OCI-LY7 (cell line): Measurements from ENCODE around the gene AMBP. TPM values are rescaled to one million over a fixed set of nuclear protein-coding genes. Genes with fewer than 3 reads are reported as not detected.

ENCODE experiments used
- BruUV-seq: library from RNA; stranded (reverse); fragments of 400-500 nt; replicated peaks from 2 replicates; lab custom pipeline; 2021; lab: Mats Ljungman, UMichigan
- CTCF ChIA-PET: fragments of 300-600 bp; sonication (Branson Sonifier 250); formaldehyde crosslinking; loops from one replicate; lab custom pipeline; 2022; ENCODE audit warnings: antibody characterized with exemption; ENCODE audit not compliant: unreplicated experiment; lab: Charles Lee
- POLR2A ChIA-PET: fragments of 300-600 bp; sonication (Branson Sonifier 250); formaldehyde crosslinking; loops from one replicate; lab custom pipeline; 2022; ENCODE audit warnings: antibody characterized with exemption; lab: Charles Lee
- DNase-seq: peaks from one replicate; pipeline ENCODE4 v3.0.0-alpha.2; 2015; ENCODE audit warnings: low spot score
- H2AFZ ChIP-seq: fragments of 200-600 bp; sonication (generic), shearing (Covaris generic); 2 replicates; pipeline ENCODE4 v1.6.1; 2014; ENCODE audit warnings: mild to moderate bottlenecking, antibody characterized with exemption, low read length, moderate library complexity
- H3K27ac ChIP-seq: fragments of 200-600 bp; sonication (generic); 2 replicates; pipeline ENCODE4 v1.5.1; 2014; ENCODE audit warnings: mixed run types, low read depth, mild to moderate bottlenecking, moderate library complexity, low read length, inconsistent platforms; ENCODE audit not compliant: poor library complexity, severe bottlenecking
- H3K36me3 ChIP-seq: fragments of 200-600 bp; sonication (generic); 2 replicates; pipeline ENCODE4 v1.6.1; 2014; ENCODE audit warnings: mild to moderate bottlenecking, antibody characterized with exemption, low read length, moderate library complexity, mixed read lengths; ENCODE audit not compliant: insufficient read depth
- H3K4me1 ChIP-seq: fragments of 200-600 bp; sonication (generic); 2 replicates; pipeline ENCODE4 v1.5.1; 2014; ENCODE audit warnings: mild to moderate bottlenecking, low read length; ENCODE audit not compliant: insufficient read depth, poor library complexity, severe bottlenecking
- H3K4me2 ChIP-seq: fragments of 200-600 bp; sonication (generic); 2 replicates; pipeline ENCODE4 v1.6.1; 2014; ENCODE audit warnings: mild to moderate bottlenecking, low read length
- H3K4me3 ChIP-seq: fragments of 200-600 bp; sonication (generic); 2 replicates; pipeline ENCODE4 v1.5.1; 2014; ENCODE audit warnings: mild to moderate bottlenecking, low read depth, low read length; ENCODE audit not compliant: poor library complexity, severe bottlenecking
- H3K79me2 ChIP-seq: fragments of 200-600 bp; sonication (generic); 2 replicates; pipeline ENCODE4 v1.6.1; 2016; ENCODE audit warnings: low read depth, mild to moderate bottlenecking, low read length, moderate library complexity, mixed read lengths; ENCODE audit not compliant: insufficient read depth
- H3K9me2 ChIP-seq: fragments of 200-600 bp; sonication (generic); 2 replicates; pipeline ENCODE4 v1.6.1; 2016; ENCODE audit warnings: mild to moderate bottlenecking, low read length, mixed read lengths; ENCODE audit not compliant: insufficient read depth
- H3K9me3 ChIP-seq: fragments of 200-600 bp; sonication (generic); 2 replicates; pipeline ENCODE4 v1.6.1; 2014; ENCODE audit warnings: mild to moderate bottlenecking, mixed run types, low read length, mixed read lengths
- H4K20me1 ChIP-seq: fragments of 200-600 bp; sonication (generic); 2 replicates; pipeline ENCODE4 v1.6.1; 2014; ENCODE audit warnings: mild to moderate bottlenecking, antibody characterized with exemption, low read length, moderate library complexity, mixed read lengths; ENCODE audit not compliant: insufficient read depth
- CTCF ChIP-seq: fragments of 200-600 bp; sonication (generic); conservative IDR thresholded peaks from 2 replicates; pipeline ENCODE4 v1.5.1; 2014; ENCODE audit warnings: mild to moderate bottlenecking, antibody characterized with exemption, low read length, moderate library complexity, mixed read lengths
- EZH2phosphoT487 ChIP-seq: fragments of 200-600 bp; sonication (generic); IDR thresholded peaks from 2 replicates; pipeline ENCODE4 v1.6.1; 2018; ENCODE audit warnings: low read depth, borderline replicate concordance, mild to moderate bottlenecking, mixed run types, antibody characterized with exemption, low read length, moderate library complexity, mixed read lengths
- intact Hi-C: fragments of 100-400 bp; cut with micrococcal nuclease; formaldehyde crosslinking; loops from one replicate; pipeline ENCODE4 v1.10.0; 2022; ENCODE audit not compliant: unreplicated experiment
- total RNA-seq, 2 experiments: library from RNA; depleted of rRNA in 1 of 2; stranded (reverse); fragments of >200 nt in 1 of 2; shearing (Covaris generic) in 1 of 2; gene quantifications; 2 replicates each; pipeline ENCODE4 v1.2.3, GENCODE V29; 2014 to 2022

Gene AMBP
- total RNA-seq, 2 experiments from 2014 or later = not detected

GRCh38 chr9:114027159-114027862 lies 50.8 kb downstream of the AMBP start:
- BruUV-seq = no TSS peak
- intact Hi-C loops = no loop called here
- CTCF ChIA-PET = interaction anchor here (0.6 kb wide), 1 partner anchor 73 kb away, joined by 10 read pairs; no protein-coding TSS in a partner anchor

GRCh38 chr9:114026335-114026734 lies 51.8 kb downstream of the AMBP start:
- intact Hi-C loops = no loop called here
- H3K4me2 ChIP-seq = no peak overlapping the region
- no peak for TF ChIP-seq EZH2phosphoT487
- no peak for TF ChIP-seq CTCF
- H4K20me1 ChIP-seq = no peaks in the 10 kb centered on the region
- ChIA-PET POLR2A (no interaction called here), CTCF (no interaction called here)
- no peaks in the 10 kb centered on the region for H3K9me2 ChIP-seq
- no peaks in the 10 kb centered on the region for H3K4me1 ChIP-seq
- DNase-seq = no peak
- H2AFZ ChIP-seq = no peak overlapping the region
- H3K9me3 ChIP-seq = peaks cover 6% of the 10 kb centered on the region; the same call in 1 of the 2 replicates
- H3K36me3 ChIP-seq = no peaks in the 10 kb centered on the region
- H3K4me3 ChIP-seq = no peak overlapping the region
- no peak overlapping the region for H3K27ac ChIP-seq
- no peaks in the 10 kb centered on the region for H3K79me2 ChIP-seq
- BruUV-seq = no TSS peak

More at GRCh38 chr9:114027159-114027862, 50.8 kb downstream of the AMBP start:
- H3K4me1 ChIP-seq = no peaks in the 10 kb centered on the region
- H3K27ac ChIP-seq = no peak overlapping the region
- H3K9me2 ChIP-seq = no peaks in the 10 kb centered on the region
- POLR2A ChIA-PET = interaction anchor here (1.0 kb wide), 1 partner anchor 19 kb away, joined by 3 read pairs; no protein-coding TSS in a partner anchor
- TF ChIP-seq EZH2phosphoT487 (no peak), CTCF (no peak)
- H3K9me3 ChIP-seq = peaks cover 6% of the 10 kb centered on the region; the same call in 1 of the 2 replicates
- no peaks in the 10 kb centered on the region for H3K79me2 ChIP-seq
- no peaks in the 10 kb centered on the region for H3K36me3 ChIP-seq
- no peaks in the 10 kb centered on the region for H4K20me1 ChIP-seq
- H3K4me2 ChIP-seq = no peak overlapping the region
- no peak overlapping the region for H2AFZ ChIP-seq
- no peak for DNase-seq
- H3K4me3 ChIP-seq = no peak overlapping the region

GRCh38 chr9:114025760-114026159 lies 52.3 kb downstream of the AMBP start:
- no peak for DNase-seq
- Histone ChIP-seq H3K4me1 (no peaks in the 10 kb centered on the region), H3K4me3 (no peak overlapping the region), H3K9me3 (peaks cover 6% of the 10 kb centered on the region; the same call in 1 of the 2 replicates), H3K36me3 (no peaks in the 10 kb centered on the region), H3K4me2 (no peak overlapping the region), H4K20me1 (no peaks in the 10 kb centered on the region), H2AFZ (no peak overlapping the region), H3K9me2 (no peaks in the 10 kb centered on the region), H3K27ac (no peak overlapping the region), H3K79me2 (no peaks in the 10 kb centered on the region)
- ChIA-PET POLR2A (no interaction called here), CTCF (interaction anchor here (0.6 kb wide), 2 partner anchors 172 to 920 kb away, joined by 5 to 15 read pairs; no protein-coding TSS in a partner anchor)
- intact Hi-C loops = no loop called here
- BruUV-seq = no TSS peak
- TF ChIP-seq CTCF (no peak), EZH2phosphoT487 (no peak)
